HepG2 (cell line): ENCODE measurements around the gene RAB14. TPM values are rescaled to one million over a fixed set of nuclear protein-coding genes. Genes with fewer than 3 reads are reported as not detected.

Experiments used
- CTCF ChIP-seq: sonication (generic); formaldehyde crosslinking; IDR thresholded peaks from 2 replicates; pipeline ENCODE4 v1.5.0; 2020; ENCODE audit warnings: mild to moderate bottlenecking, missing genetic modification reagents, moderate library complexity
- ETV5 ChIP-seq: IDR thresholded peaks from 2 replicates; pipeline ENCODE4 v1.6.1; 2018; ENCODE audit warnings: missing biosample characterization, missing genetic modification reagents, inconsistent platforms, borderline replicate concordance
- GATAD1 ChIP-seq: IDR thresholded peaks from 2 replicates; pipeline ENCODE4 v1.6.1; 2016; ENCODE audit warnings: missing genetic modification reagents, missing compliant biosample characterization
- HBP1 ChIP-seq: IDR thresholded peaks from 2 replicates; pipeline ENCODE4 v1.6.1; 2016; ENCODE audit warnings: low read depth, control low read depth
- HDAC2 ChIP-seq: sonication (generic); formaldehyde crosslinking; IDR thresholded peaks from 2 replicates; pipeline ENCODE4 v1.4.0; 2020; ENCODE audit warnings: missing genetic modification reagents
- POLR2AphosphoS5 ChIP-seq: IDR thresholded peaks from 2 replicates; pipeline ENCODE4 v1.6.1; 2012; ENCODE audit warnings: low read depth, low read length
- RARA ChIP-seq: IDR thresholded peaks from 2 replicates; pipeline ENCODE4 v1.6.1; 2016; ENCODE audit warnings: missing genetic modification reagents, missing compliant biosample characterization
- REL ChIP-seq: sonication (generic); formaldehyde crosslinking; conservative IDR thresholded peaks from 2 replicates; pipeline ENCODE4 v1.8.0; 2022; ENCODE audit warnings: mild to moderate bottlenecking, missing genetic modification reagents, moderate library complexity
- RXRA ChIP-seq: sonication (generic); formaldehyde crosslinking; IDR thresholded peaks from 2 replicates; pipeline ENCODE4 v1.5.1; 2020; ENCODE audit warnings: missing genetic modification reagents
- SAP130 ChIP-seq: IDR thresholded peaks from 2 replicates; pipeline ENCODE4 v1.6.1; 2016; ENCODE audit warnings: low read depth
- ZNF232 ChIP-seq: sonication (generic); formaldehyde crosslinking; IDR thresholded peaks from 2 replicates; pipeline ENCODE4 v1.4.0; 2020; ENCODE audit warnings: missing genetic modification reagents, borderline replicate concordance
- ZNF564 ChIP-seq: sonication (generic); formaldehyde crosslinking; IDR thresholded peaks from 2 replicates; pipeline ENCODE4 v1.8.1; 2023; ENCODE audit warnings: mild to moderate bottlenecking, missing genetic modification reagents
- ZNF691 ChIP-seq: sonication (generic); formaldehyde crosslinking; IDR thresholded peaks from 2 replicates; pipeline ENCODE4 v1.4.0; 2020; ENCODE audit warnings: missing genetic modification reagents, low read depth, mild to moderate bottlenecking, borderline replicate concordance
- ZNF776 ChIP-seq: sonication (generic); formaldehyde crosslinking; IDR thresholded peaks from 2 replicates; pipeline ENCODE4 v1.4.0; 2020; ENCODE audit warnings: mild to moderate bottlenecking, missing genetic modification reagents
- ZSCAN9 ChIP-seq: IDR thresholded peaks from 2 replicates; pipeline ENCODE4 v1.6.1; 2016; ENCODE audit warnings: borderline replicate concordance
- polyA plus RNA-seq, 8 experiments: library from polyadenylated mRNA; depleted of rRNA in 3 of 8; stranded (reverse) in 7 of 8; unstranded in 1 of 8; fragments of >200 nt; fragmentation: Illumina TruSeq in 4 of 8; extraction: Trizol in 4 of 8; gene quantifications; 2 replicates each; pipeline versions ENCODE4 v1.2.1 to v1.2.3, GENCODE V29; 2011 to 2016; ENCODE audit warnings: low read depth in 4 of 8, missing spikeins in 1 of 8, mixed read lengths in 1 of 8; ENCODE audit not compliant: insufficient read depth in 1 of 8
- total RNA-seq, 5 experiments: library from RNA; depleted of rRNA; stranded (reverse); fragments of >200 nt; fragmentation: Illumina TruSeq; extraction: Trizol; gene quantifications; 2 replicates each; pipeline ENCODE4 v1.2.3, GENCODE V29; 2016; ENCODE audit warnings: low read depth in 1 of 5
- TF ChIP-seq, protein P1 (sequence below): sonication (generic); formaldehyde crosslinking; IDR thresholded peaks from 2 replicates; pipeline ENCODE4 v1.4.0; 2020; ENCODE audit warnings: missing genetic modification reagents, borderline replicate concordance
- TF ChIP-seq, protein P2 (sequence below): sonication (generic); formaldehyde crosslinking; IDR thresholded peaks from 2 replicates; pipeline ENCODE4 v1.4.0; 2020; ENCODE audit warnings: missing genetic modification reagents, borderline replicate concordance

RAB14 gene
- total and polyA plus RNA-seq, 2 of the 13 experiments (the other 11 are each of a cell fraction or from before 2014, with no cell fraction given): 17.4 to 19.3 TPM

DNA sequence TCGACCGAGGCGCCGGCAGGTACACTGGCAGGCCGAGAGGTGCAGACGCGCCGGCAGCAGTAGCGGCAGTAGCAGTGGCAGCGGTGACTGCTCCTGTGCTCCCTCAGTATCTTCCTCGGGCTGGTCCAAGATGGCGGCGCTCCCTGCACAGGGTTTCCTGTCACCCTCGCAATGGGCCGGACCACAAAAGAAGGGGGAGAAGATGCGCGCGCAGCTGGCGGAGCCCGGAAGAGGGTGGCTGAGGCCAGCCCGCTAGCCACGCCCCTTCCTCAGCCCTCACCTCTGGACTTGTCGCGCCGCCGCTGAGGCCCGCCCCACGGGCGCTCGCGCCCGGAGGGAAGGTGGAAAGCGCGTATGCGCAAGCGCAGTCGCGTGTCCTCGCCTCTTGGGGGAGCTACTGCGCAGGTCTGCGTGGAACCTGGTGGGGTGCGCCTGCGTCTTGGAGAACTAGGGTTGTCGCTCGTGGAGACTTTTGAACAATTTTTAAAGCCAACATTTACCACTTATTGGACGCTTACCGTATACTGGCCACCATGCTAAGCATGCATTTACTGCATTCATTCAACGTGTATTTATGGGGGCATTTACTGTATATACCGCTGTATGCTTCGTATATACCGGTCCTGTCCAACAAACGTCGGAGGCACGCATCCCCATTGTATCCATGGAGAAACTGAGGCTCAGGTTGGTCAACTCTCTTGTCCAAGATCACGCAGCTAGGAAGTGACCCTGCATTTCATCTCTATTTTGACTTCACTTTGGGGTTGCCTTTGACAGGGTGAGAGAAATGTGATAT lies at the start of gene RAB14 (continued):
- TF ChIP-seq, protein P1, sequence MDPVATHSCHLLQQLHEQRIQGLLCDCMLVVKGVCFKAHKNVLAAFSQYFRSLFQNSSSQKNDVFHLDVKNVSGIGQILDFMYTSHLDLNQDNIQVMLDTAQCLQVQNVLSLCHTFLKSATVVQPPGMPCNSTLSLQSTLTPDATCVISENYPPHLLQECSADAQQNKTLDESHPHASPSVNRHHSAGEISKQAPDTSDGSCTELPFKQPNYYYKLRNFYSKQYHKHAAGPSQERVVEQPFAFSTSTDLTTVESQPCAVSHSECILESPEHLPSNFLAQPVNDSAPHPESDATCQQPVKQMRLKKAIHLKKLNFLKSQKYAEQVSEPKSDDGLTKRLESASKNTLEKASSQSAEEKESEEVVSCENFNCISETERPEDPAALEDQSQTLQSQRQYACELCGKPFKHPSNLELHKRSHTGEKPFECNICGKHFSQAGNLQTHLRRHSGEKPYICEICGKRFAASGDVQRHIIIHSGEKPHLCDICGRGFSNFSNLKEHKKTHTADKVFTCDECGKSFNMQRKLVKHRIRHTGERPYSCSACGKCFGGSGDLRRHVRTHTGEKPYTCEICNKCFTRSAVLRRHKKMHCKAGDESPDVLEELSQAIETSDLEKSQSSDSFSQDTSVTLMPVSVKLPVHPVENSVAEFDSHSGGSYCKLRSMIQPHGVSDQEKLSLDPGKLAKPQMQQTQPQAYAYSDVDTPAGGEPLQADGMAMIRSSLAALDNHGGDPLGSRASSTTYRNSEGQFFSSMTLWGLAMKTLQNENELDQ (CRISPR knock-in tag): no peak
- TF ChIP-seq ZNF691 (CRISPR knock-in tag) (0 out of 2 replicates have a peak, but pooled peaks have one; percentile 16), CTCF (CRISPR knock-in tag) (peak; percentile 91), HDAC2 (peak; percentile 97), ETV5 (CRISPR knock-in tag) (peak; percentile 62), ZNF776 (CRISPR knock-in tag) (peak; percentile 26; the same call in 1 of the 2 replicates), RARA (CRISPR knock-in tag) (peak; percentile 46), ZNF232 (CRISPR knock-in tag) (0 out of 2 replicates have a peak, but pooled peaks have one; percentile 63), HBP1 (CRISPR knock-in tag) (0 out of 2 replicates have a peak, but pooled peaks have one; percentile 54), POLR2AphosphoS5 (peak; percentile 77), ZNF564 (no peak), GATAD1 (CRISPR knock-in tag) (peak; percentile 56; the same call in 1 of the 2 replicates), SAP130 (CRISPR knock-in tag) (peak; percentile 88), ZSCAN9 (CRISPR knock-in tag) (peak; percentile 78), RXRA (peak; percentile 72), REL (peak; percentile 81; the same call in 1 of the 2 replicates)
- TF ChIP-seq, protein P2, sequence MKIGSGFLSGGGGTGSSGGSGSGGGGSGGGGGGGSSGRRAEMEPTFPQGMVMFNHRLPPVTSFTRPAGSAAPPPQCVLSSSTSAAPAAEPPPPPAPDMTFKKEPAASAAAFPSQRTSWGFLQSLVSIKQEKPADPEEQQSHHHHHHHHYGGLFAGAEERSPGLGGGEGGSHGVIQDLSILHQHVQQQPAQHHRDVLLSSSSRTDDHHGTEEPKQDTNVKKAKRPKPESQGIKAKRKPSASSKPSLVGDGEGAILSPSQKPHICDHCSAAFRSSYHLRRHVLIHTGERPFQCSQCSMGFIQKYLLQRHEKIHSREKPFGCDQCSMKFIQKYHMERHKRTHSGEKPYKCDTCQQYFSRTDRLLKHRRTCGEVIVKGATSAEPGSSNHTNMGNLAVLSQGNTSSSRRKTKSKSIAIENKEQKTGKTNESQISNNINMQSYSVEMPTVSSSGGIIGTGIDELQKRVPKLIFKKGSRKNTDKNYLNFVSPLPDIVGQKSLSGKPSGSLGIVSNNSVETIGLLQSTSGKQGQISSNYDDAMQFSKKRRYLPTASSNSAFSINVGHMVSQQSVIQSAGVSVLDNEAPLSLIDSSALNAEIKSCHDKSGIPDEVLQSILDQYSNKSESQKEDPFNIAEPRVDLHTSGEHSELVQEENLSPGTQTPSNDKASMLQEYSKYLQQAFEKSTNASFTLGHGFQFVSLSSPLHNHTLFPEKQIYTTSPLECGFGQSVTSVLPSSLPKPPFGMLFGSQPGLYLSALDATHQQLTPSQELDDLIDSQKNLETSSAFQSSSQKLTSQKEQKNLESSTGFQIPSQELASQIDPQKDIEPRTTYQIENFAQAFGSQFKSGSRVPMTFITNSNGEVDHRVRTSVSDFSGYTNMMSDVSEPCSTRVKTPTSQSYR (CRISPR knock-in tag): peak; percentile 42; the same call in 1 of the 2 replicates
